Measurements from ENCODE around the gene NDUFV1.
"Not testable (repeated sequence)": the region's sequence is repeated elsewhere in the genome, so short reads cannot be mapped to it uniquely, and the experiment has no call there.

GRCh38 chr11:67563705-67564114 is 43.0 kb upstream of the NDUFV1 start:
- not testable (repeated sequence) for TF ChIP-seq POLR2A, CTCF, POLR2AphosphoS5, EP300 (IDR thresholded peaks at IDR 0.05)

Data from gastroesophageal sphincter (tissue), 3 donors.